IPS DF 6.9 (cell line): ENCODE data around the gene CDH9.

Source experiments
- DNase-seq: peaks from one replicate; pipeline ENCODE4 v3.0.0-alpha.2; 2013; ENCODE audit warnings: low read depth, low spot score
- H3K27ac ChIP-seq: one replicate; pipeline ENCODE4 v1.5.1; 2013; ENCODE audit warnings: low read length, control low read depth
- H3K27me3 ChIP-seq: 2 replicates; pipeline ENCODE4 v1.6.1; 2013; ENCODE audit warnings: mild to moderate bottlenecking, low read length; ENCODE audit not compliant: control insufficient read depth, insufficient read depth
- H3K36me3 ChIP-seq: 2 replicates; pipeline ENCODE4 v1.6.1; 2013; ENCODE audit warnings: low read length; ENCODE audit not compliant: control insufficient read depth, insufficient read depth
- H3K4me1 ChIP-seq: 2 replicates; pipeline ENCODE4 v1.6.1; 2013; ENCODE audit warnings: low read length; ENCODE audit not compliant: control insufficient read depth, insufficient read depth
- H3K4me3 ChIP-seq: 2 replicates; pipeline ENCODE4 v1.5.1; 2013; ENCODE audit warnings: mild to moderate bottlenecking, low read length
- H3K9me3 ChIP-seq: 2 replicates; pipeline ENCODE4 v1.6.1; 2013; ENCODE audit warnings: low read length, inconsistent platforms; ENCODE audit not compliant: control insufficient read depth, insufficient read depth
- WGBS: extraction: QIAGEN DNeasy Blood & Tissue Kit; methylation state at CpG from one replicate; pipeline ENCODE4 v1.1.7; 2013; ENCODE audit warnings: mixed read lengths, missing lambda C conversion rate; ENCODE audit not compliant: insufficient read length, insufficient coverage; 5-methylcytosine and 5-hydroxymethylcytosine counted together

CDH9 gene

GRCh38 chr5:26843677-26844076 is 194.7 kb downstream of the CDH9 start:
- Histone ChIP-seq H3K4me1 (no peaks in the 10 kb centered on the region; the same call in 1 of the 2 replicates), H3K36me3 (no peaks in the 10 kb centered on the region), H3K27ac (no peak overlapping the region), H3K27me3 (no peaks in the 10 kb centered on the region), H3K9me3 (no peaks in the 10 kb centered on the region), H3K4me3 (no peak overlapping the region)
- WGBS, result no CpG with 5 or more reads among the region's 2 CpGs
- DNase-seq, result no peak

GRCh38 chr5:26833596-26833995 is 204.8 kb downstream of the CDH9 start:
- no peaks in the 10 kb centered on the region for H3K9me3 ChIP-seq
- no peak overlapping the region for H3K4me3 ChIP-seq
- no peaks in the 10 kb centered on the region for H3K27me3 ChIP-seq
- no peak for DNase-seq
- H3K36me3 ChIP-seq, result no peaks in the 10 kb centered on the region
- no peak overlapping the region for H3K27ac ChIP-seq
- WGBS, result no CpG with 5 or more reads among the region's 3 CpGs
- no peaks in the 10 kb centered on the region for H3K4me1 ChIP-seq
